ENCODE data around the gene MLLT6.

DNA sequence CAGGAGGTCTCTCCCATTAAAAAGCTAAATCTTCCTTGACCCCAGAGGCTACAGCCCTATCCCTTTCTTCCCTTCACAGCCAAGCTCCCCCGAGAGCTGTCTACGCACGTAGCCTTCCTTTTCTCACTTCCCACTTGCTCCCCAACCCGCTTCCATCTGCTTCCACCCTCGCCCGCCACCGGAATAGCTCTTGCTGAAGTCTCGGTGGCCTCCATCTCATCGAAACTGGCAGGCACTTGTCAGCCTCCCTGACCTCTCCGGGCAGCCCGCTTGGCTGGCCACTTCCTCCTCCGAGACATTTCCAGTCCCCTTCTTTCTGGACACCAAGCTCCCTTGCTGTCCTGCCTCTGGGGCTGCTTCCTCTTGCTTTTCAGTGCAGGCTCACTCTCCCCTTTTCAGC is 19.6 kb upstream of the MLLT6 start:
- TF ChIP-seq, protein P1, sequence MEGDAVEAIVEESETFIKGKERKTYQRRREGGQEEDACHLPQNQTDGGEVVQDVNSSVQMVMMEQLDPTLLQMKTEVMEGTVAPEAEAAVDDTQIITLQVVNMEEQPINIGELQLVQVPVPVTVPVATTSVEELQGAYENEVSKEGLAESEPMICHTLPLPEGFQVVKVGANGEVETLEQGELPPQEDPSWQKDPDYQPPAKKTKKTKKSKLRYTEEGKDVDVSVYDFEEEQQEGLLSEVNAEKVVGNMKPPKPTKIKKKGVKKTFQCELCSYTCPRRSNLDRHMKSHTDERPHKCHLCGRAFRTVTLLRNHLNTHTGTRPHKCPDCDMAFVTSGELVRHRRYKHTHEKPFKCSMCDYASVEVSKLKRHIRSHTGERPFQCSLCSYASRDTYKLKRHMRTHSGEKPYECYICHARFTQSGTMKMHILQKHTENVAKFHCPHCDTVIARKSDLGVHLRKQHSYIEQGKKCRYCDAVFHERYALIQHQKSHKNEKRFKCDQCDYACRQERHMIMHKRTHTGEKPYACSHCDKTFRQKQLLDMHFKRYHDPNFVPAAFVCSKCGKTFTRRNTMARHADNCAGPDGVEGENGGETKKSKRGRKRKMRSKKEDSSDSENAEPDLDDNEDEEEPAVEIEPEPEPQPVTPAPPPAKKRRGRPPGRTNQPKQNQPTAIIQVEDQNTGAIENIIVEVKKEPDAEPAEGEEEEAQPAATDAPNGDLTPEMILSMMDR (IDR thresholded peaks at IDR 0.05) = no peak
- TF ChIP-seq POLR2A (IDR thresholded peaks at IDR 0.05) = no peak
